HG03558 (cell line): ENCODE data around the gene UCHL3.

ENCODE experiments used
- ATAC-seq: cut with Tn5 transposase; IDR thresholded peaks from one replicate; pipeline ENCODE4 v1.9.1; 2021; ENCODE audit warnings: moderate number of reproducible peaks; ENCODE audit not compliant: unreplicated experiment; ENCODE audit errors: extremely low read depth

UCHL3 gene

GRCh38 chr13:75618308-75618707, 68.7 kb downstream of the UCHL3 start:
- ATAC-seq: no peak

GRCh38 chr13:75620020-75620419, 70.4 kb downstream of the UCHL3 start:
- no peak for ATAC-seq

- ATAC-seq: no peak
Measured at GRCh38 chr13:75621147-75621546, 71.6 kb downstream of the UCHL3 start.

- no peak for ATAC-seq
Measured at GRCh38 chr13:75628801-75629200, 79.2 kb downstream of the UCHL3 start.

- no peak for ATAC-seq
Measured at GRCh38 chr13:75633285-75633684, 83.7 kb downstream of the UCHL3 start.

- ATAC-seq: peak; percentile 2
Measured at GRCh38 chr13:75635101-75635827, 85.7 kb downstream of the UCHL3 start.

- ATAC-seq: peak; percentile 26
Measured at GRCh38 chr13:75635828-75636435, 86.3 kb downstream of the UCHL3 start, which contains the start of gene LMO7. Gene LMO7, plus strand, starts transcription at chr13:75636330. Its CDS starts 328 bp downstream, at chr13:75636658.

GRCh38 chr13:75636436-75637180, 87.0 kb downstream of the UCHL3 start:
- peak; percentile 22 for ATAC-seq

GRCh38 chr13:75637181-75637750, 87.7 kb downstream of the UCHL3 start:
- no peak for ATAC-seq

- no peak for ATAC-seq
Measured at GRCh38 chr13:75639454-75639853, 89.9 kb downstream of the UCHL3 start.

- ATAC-seq: no peak
Measured at GRCh38 chr13:75641026-75641425, 91.4 kb downstream of the UCHL3 start.

GRCh38 chr13:75643182-75643581, 93.6 kb downstream of the UCHL3 start:
- no peak for ATAC-seq

- no peak for ATAC-seq
Measured at GRCh38 chr13:75643693-75644092, 94.1 kb downstream of the UCHL3 start.

- no peak for ATAC-seq
Measured at GRCh38 chr13:75645141-75645540, 95.5 kb downstream of the UCHL3 start.

GRCh38 chr13:75647126-75647784, 97.7 kb downstream of the UCHL3 start:
- peak; percentile 87 for ATAC-seq

- ATAC-seq: no peak
Measured at GRCh38 chr13:75648446-75648845, 98.9 kb downstream of the UCHL3 start.

GRCh38 chr13:75651013-75651412, 101.4 kb downstream of the UCHL3 start:
- no peak for ATAC-seq

- no peak for ATAC-seq
Measured at GRCh38 chr13:75652726-75653125, 103.1 kb downstream of the UCHL3 start.
